Measurements from ENCODE around the gene NT5DC1.

Gene NT5DC1

DNA sequence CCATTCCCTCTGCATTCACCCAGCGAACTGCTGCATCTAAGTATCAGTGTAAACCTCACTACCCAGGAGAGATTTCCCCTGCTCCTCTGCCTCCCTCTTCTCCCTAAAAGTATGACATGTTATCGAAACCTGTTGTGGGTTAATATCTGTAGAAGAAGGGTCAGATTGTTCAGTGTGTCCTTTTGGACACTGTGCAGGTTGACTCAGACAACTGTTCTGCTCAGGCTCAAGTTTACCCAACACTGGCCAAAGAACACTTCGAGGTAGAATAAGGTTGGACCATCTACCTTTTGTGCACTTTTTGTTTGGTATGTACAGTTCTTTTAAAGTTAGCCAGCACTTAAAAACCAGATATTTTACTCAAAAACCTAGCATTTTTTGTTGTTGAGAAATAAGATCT is 4.6 kb downstream of the NT5DC1 start:
- Histone ChIP-seq H3K36me3 (ENCODE audit: control insufficient read depth in 2 of 2, insufficient read depth in 2 of 2, low read length in 2 of 2) (peaks cover 17% of the 10 kb centered on the region in 2 donors), H3K9me3 (ENCODE audit: control insufficient read depth in 2 of 2, low read length in 2 of 2) (no peaks in the 10 kb centered on the region), H3K27me3 (ENCODE audit: control insufficient read depth in 2 of 2, insufficient read depth in 2 of 2, low read length in 2 of 2) (no peaks in the 10 kb centered on the region), H3K9ac (ENCODE audit: low read depth in 1 of 2, low read length in 2 of 2) (no peak overlapping the region), H3K4me3 (ENCODE audit: low read length in 2 of 2) (no peak overlapping the region), H3K27ac (ENCODE audit: low read depth in 2 of 2, low read length in 2 of 2) (no peak overlapping the region), H3K4me1 (ENCODE audit: control insufficient read depth in 2 of 2, insufficient read depth in 2 of 2, low read length in 2 of 2) (peaks cover 10 to 15% of the 10 kb centered on the region in 2 donors)

GRCh38 chr6:116106146-116106545 is 5.5 kb downstream of the NT5DC1 start:
- H3K36me3 ChIP-seq (ENCODE audit: control insufficient read depth in 2 of 2, insufficient read depth in 2 of 2, low read length in 2 of 2) = peaks cover 26% of the 10 kb centered on the region in 2 donors
- peaks cover 8 to 15% of the 10 kb centered on the region in 2 donors for H3K4me1 ChIP-seq (ENCODE audit: control insufficient read depth in 2 of 2, insufficient read depth in 2 of 2, low read length in 2 of 2)
- H3K27me3 ChIP-seq (ENCODE audit: control insufficient read depth in 2 of 2, insufficient read depth in 2 of 2, low read length in 2 of 2) = no peaks in the 10 kb centered on the region
- H3K27ac ChIP-seq (ENCODE audit: low read depth in 2 of 2, low read length in 2 of 2) = no peak overlapping the region
- no peak overlapping the region for H3K4me3 ChIP-seq (ENCODE audit: low read length in 2 of 2)
- H3K9me3 ChIP-seq (ENCODE audit: control insufficient read depth in 2 of 2, low read length in 2 of 2) = no peaks in the 10 kb centered on the region
- no peak overlapping the region for H3K9ac ChIP-seq (ENCODE audit: low read depth in 1 of 2, low read length in 2 of 2)

- Histone ChIP-seq H3K27me3 (ENCODE audit: control insufficient read depth in 2 of 2, insufficient read depth in 2 of 2, low read length in 2 of 2) (no peaks in the 10 kb centered on the region), H3K36me3 (ENCODE audit: control insufficient read depth in 2 of 2, insufficient read depth in 2 of 2, low read length in 2 of 2) (peaks cover 39 to 47% of the 10 kb centered on the region in 2 donors), H3K4me3 (ENCODE audit: low read length in 2 of 2) (no peak overlapping the region), H3K9ac (ENCODE audit: low read depth in 1 of 2, low read length in 2 of 2) (no peak overlapping the region), H3K4me1 (ENCODE audit: control insufficient read depth in 2 of 2, insufficient read depth in 2 of 2, low read length in 2 of 2) (peaks cover 0 to 4% of the 10 kb centered on the region in 2 donors), H3K9me3 (ENCODE audit: control insufficient read depth in 2 of 2, low read length in 2 of 2) (no peaks in the 10 kb centered on the region), H3K27ac (ENCODE audit: low read depth in 2 of 2, low read length in 2 of 2) (no peak overlapping the region)
Observed at GRCh38 chr6:116108836-116109235, 8.2 kb downstream of the NT5DC1 start.

DNA sequence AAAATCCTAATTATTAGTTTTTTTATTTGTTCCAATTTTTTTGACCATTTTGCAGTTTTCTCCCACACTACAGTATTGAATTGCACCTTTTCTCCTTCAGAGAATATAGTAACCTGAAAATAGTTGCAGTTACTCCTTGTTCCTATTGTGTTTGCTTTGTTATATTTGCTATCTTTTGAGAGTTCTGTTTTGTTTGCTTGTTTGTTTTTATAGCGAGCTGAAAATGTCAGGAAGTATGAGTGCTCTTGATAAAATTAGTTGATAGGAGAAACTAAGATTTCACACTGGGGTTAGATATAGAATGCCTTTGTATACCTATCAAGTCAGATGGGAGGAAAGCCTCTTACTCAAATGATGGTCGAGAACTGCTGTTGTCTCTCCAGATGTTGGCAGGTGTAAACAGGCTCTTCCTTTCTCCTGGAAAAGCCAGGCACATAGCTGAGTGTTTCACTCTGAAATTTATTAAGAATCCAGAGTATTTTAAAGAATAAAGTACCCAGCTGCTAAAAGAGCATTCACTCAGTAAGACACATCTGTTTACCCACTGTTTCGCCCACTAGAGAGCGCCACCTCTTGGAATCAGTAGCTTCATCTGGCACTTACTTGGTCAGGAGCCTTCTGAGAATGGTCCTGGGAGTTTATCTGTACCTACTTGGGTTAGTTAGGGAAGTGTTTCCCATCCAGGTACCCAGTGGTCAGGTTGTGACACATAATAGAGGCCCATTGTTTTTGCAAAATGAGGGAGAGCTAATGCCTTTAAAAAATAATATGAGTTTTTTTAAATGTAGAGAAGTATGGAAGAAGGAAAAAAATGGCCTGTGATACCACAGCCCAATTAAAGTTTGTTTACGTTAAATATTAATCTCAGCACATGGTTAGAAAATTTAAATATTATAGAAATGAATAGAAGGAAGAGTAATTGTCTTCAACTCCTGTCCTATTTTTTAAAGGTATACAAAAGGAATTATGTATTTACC is 11.2 kb downstream of the NT5DC1 start:
- Histone ChIP-seq H3K27me3 (ENCODE audit: control insufficient read depth in 2 of 2, insufficient read depth in 2 of 2, low read length in 2 of 2) (no peaks in the 10 kb centered on the region), H3K9me3 (ENCODE audit: control insufficient read depth in 2 of 2, low read length in 2 of 2) (no peaks in the 10 kb centered on the region), H3K9ac (ENCODE audit: low read depth in 1 of 2, low read length in 2 of 2) (no peak overlapping the region), H3K4me1 (ENCODE audit: control insufficient read depth in 2 of 2, insufficient read depth in 2 of 2, low read length in 2 of 2) (no peaks in the 10 kb centered on the region), H3K36me3 (ENCODE audit: control insufficient read depth in 2 of 2, insufficient read depth in 2 of 2, low read length in 2 of 2) (peaks cover 51 to 59% of the 10 kb centered on the region in 2 donors), H3K27ac (ENCODE audit: low read depth in 2 of 2, low read length in 2 of 2) (no peak overlapping the region), H3K4me3 (ENCODE audit: low read length in 2 of 2) (no peak overlapping the region)

GRCh38 chr6:116113386-116113785 is 12.7 kb downstream of the NT5DC1 start:
- Histone ChIP-seq H3K36me3 (ENCODE audit: control insufficient read depth in 2 of 2, insufficient read depth in 2 of 2, low read length in 2 of 2) (peaks cover 55 to 61% of the 10 kb centered on the region in 2 donors), H3K9ac (ENCODE audit: low read depth in 1 of 2, low read length in 2 of 2) (no peak overlapping the region), H3K27me3 (ENCODE audit: control insufficient read depth in 2 of 2, insufficient read depth in 2 of 2, low read length in 2 of 2) (no peaks in the 10 kb centered on the region), H3K4me1 (ENCODE audit: control insufficient read depth in 2 of 2, insufficient read depth in 2 of 2, low read length in 2 of 2) (no peaks in the 10 kb centered on the region), H3K9me3 (ENCODE audit: control insufficient read depth in 2 of 2, low read length in 2 of 2) (no peaks in the 10 kb centered on the region), H3K27ac (ENCODE audit: low read depth in 2 of 2, low read length in 2 of 2) (no peak overlapping the region), H3K4me3 (ENCODE audit: low read length in 2 of 2) (no peak overlapping the region)

- no peak overlapping the region for H3K27ac ChIP-seq (ENCODE audit: low read depth in 2 of 2, low read length in 2 of 2)
- no peaks in the 10 kb centered on the region for H3K9me3 ChIP-seq (ENCODE audit: control insufficient read depth in 2 of 2, low read length in 2 of 2)
- H3K36me3 ChIP-seq (ENCODE audit: control insufficient read depth in 2 of 2, insufficient read depth in 2 of 2, low read length in 2 of 2) = peaks cover 44 to 50% of the 10 kb centered on the region in 2 donors
Observed at GRCh38 chr6:116115781-116116180, 15.1 kb downstream of the NT5DC1 start.

GRCh38 chr6:116118608-116119007 is 18.0 kb downstream of the NT5DC1 start:
- H3K4me1 ChIP-seq (ENCODE audit: control insufficient read depth in 2 of 2, insufficient read depth in 2 of 2, low read length in 2 of 2) = no peaks in the 10 kb centered on the region
- no peak overlapping the region for H3K9ac ChIP-seq (ENCODE audit: low read depth in 1 of 2, low read length in 2 of 2)
- no peak overlapping the region for H3K27ac ChIP-seq (ENCODE audit: low read depth in 2 of 2, low read length in 2 of 2)
- H3K36me3 ChIP-seq (ENCODE audit: control insufficient read depth in 2 of 2, insufficient read depth in 2 of 2, low read length in 2 of 2) = peaks cover 28 to 29% of the 10 kb centered on the region in 2 donors
- H3K9me3 ChIP-seq (ENCODE audit: control insufficient read depth in 2 of 2, low read length in 2 of 2) = no peaks in the 10 kb centered on the region
- H3K27me3 ChIP-seq (ENCODE audit: control insufficient read depth in 2 of 2, insufficient read depth in 2 of 2, low read length in 2 of 2) = no peaks in the 10 kb centered on the region
- H3K4me3 ChIP-seq (ENCODE audit: low read length in 2 of 2) = no peak overlapping the region

More at GRCh38 chr6:116115781-116116180, 15.1 kb downstream of the NT5DC1 start:
- H3K27me3 ChIP-seq (ENCODE audit: control insufficient read depth in 2 of 2, insufficient read depth in 2 of 2, low read length in 2 of 2) = no peaks in the 10 kb centered on the region
- no peaks in the 10 kb centered on the region for H3K4me1 ChIP-seq (ENCODE audit: control insufficient read depth in 2 of 2, insufficient read depth in 2 of 2, low read length in 2 of 2)
- H3K4me3 ChIP-seq (ENCODE audit: low read length in 2 of 2) = no peak overlapping the region
- H3K9ac ChIP-seq (ENCODE audit: low read depth in 1 of 2, low read length in 2 of 2) = no peak overlapping the region

GRCh38 chr6:116120430-116120829 is 19.8 kb downstream of the NT5DC1 start:
- H3K9ac ChIP-seq (ENCODE audit: low read depth in 1 of 2, low read length in 2 of 2) = no peak overlapping the region
- H3K9me3 ChIP-seq (ENCODE audit: control insufficient read depth in 2 of 2, low read length in 2 of 2) = no peaks in the 10 kb centered on the region
- H3K27ac ChIP-seq (ENCODE audit: low read depth in 2 of 2, low read length in 2 of 2) = no peak overlapping the region
- no peaks in the 10 kb centered on the region for H3K27me3 ChIP-seq (ENCODE audit: control insufficient read depth in 2 of 2, insufficient read depth in 2 of 2, low read length in 2 of 2)
- H3K36me3 ChIP-seq (ENCODE audit: control insufficient read depth in 2 of 2, insufficient read depth in 2 of 2, low read length in 2 of 2) = peaks cover 15% of the 10 kb centered on the region in 2 donors
- no peaks in the 10 kb centered on the region for H3K4me1 ChIP-seq (ENCODE audit: control insufficient read depth in 2 of 2, insufficient read depth in 2 of 2, low read length in 2 of 2)
- H3K4me3 ChIP-seq (ENCODE audit: low read length in 2 of 2) = no peak overlapping the region

DNA sequence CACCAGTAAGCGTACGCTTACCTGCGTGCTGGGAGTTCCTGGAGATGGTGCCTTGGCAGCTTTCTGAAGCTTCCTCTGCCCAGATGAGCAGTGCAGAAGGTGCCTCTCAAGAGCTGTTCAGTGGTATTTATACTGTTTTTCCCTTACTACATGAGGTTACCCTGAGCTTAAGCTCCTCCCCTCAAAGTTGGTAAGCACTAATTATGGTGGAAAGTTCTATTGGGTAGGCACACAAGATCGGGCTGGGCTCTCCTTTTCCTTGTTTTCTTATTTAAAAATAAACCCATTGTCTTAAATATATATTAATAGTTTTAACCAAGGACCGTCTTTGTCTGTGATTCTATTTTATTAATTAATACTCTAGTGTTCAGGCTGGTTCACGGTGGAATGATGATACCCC is 25.4 kb downstream of the NT5DC1 start, which contains the start of gene COL10A1:
Gene COL10A1 (minus strand): TSS at position 101 of the 400 bp plus-strand sequence. CDS start 640 bp downstream, outside the sequence.
- Histone ChIP-seq H3K4me1 (ENCODE audit: control insufficient read depth in 2 of 2, insufficient read depth in 2 of 2, low read length in 2 of 2) (no peaks in the 10 kb centered on the region), H3K36me3 (ENCODE audit: control insufficient read depth in 2 of 2, insufficient read depth in 2 of 2, low read length in 2 of 2) (peaks cover 2 to 3% of the 10 kb centered on the region in 2 donors), H3K9ac (ENCODE audit: low read depth in 1 of 2, low read length in 2 of 2) (no peak within 1 kb of the TSS), H3K4me3 (ENCODE audit: low read length in 2 of 2) (no peak within 1 kb of the TSS), H3K9me3 (ENCODE audit: control insufficient read depth in 2 of 2, low read length in 2 of 2) (no peaks in the 10 kb centered on the region), H3K27me3 (ENCODE audit: control insufficient read depth in 2 of 2, insufficient read depth in 2 of 2, low read length in 2 of 2) (no peaks in the 10 kb centered on the region), H3K27ac (ENCODE audit: low read depth in 2 of 2, low read length in 2 of 2) (no peak within 1 kb of the TSS)

DNA sequence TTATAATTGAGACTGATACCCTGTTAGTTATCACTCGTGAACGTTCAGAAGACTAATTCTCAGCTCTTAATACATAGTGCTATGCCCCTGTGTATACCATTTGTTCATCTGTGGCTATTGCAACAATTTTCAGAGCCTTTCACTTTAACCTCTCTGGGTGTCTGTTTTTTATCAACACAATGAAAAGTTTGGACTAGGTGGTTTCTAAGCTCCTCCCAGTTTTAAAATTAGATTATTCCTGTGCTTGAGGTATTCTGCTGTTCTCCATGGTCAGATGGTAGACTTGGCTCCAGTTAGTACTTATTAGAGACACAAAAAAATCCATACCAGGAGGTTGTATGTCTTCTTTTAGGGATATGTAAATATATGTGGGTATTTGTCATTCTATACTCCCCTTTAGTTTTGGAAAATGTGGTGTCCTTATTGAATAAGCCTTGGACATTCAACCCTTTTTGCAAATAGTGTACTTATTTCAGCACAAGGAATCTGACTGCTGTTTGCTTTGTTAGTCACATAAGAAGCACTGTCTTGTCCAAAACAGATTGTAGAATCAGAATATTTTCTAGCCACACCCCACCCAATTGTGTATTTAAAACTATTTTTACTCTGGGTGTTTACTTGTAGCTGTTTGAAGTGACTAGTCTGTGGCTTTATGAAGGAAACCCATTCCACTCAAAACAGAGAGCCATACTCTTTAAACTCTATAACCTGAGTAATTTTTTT is 27.3 kb downstream of the NT5DC1 start:
- H3K36me3 ChIP-seq (ENCODE audit: control insufficient read depth in 2 of 2, insufficient read depth in 2 of 2, low read length in 2 of 2) = peaks cover 2 to 3% of the 10 kb centered on the region in 2 donors
- H3K4me3 ChIP-seq (ENCODE audit: low read length in 2 of 2) = no peak overlapping the region
- H3K9me3 ChIP-seq (ENCODE audit: control insufficient read depth in 2 of 2, low read length in 2 of 2) = no peaks in the 10 kb centered on the region
- no peak overlapping the region for H3K27ac ChIP-seq (ENCODE audit: low read depth in 2 of 2, low read length in 2 of 2)
- no peak overlapping the region for H3K9ac ChIP-seq (ENCODE audit: low read depth in 1 of 2, low read length in 2 of 2)
- no peaks in the 10 kb centered on the region for H3K4me1 ChIP-seq (ENCODE audit: control insufficient read depth in 2 of 2, insufficient read depth in 2 of 2, low read length in 2 of 2)
- H3K27me3 ChIP-seq (ENCODE audit: control insufficient read depth in 2 of 2, insufficient read depth in 2 of 2, low read length in 2 of 2) = no peaks in the 10 kb centered on the region

Data from mucosa of rectum (tissue), 2 donors.